GM18873 (cell line): ENCODE results near the gene TBC1D22A.

Experiments used
- ATAC-seq: cut with Tn5 transposase; IDR thresholded peaks from one replicate; pipeline ENCODE4 v1.9.1; 2021; ENCODE audit warnings: mild to moderate bottlenecking, moderate library complexity, moderate number of reproducible peaks; ENCODE audit not compliant: unreplicated experiment, low FRiP score

Gene TBC1D22A

GRCh38 chr22:47001288-47001687, 238.8 kb downstream of the TBC1D22A start:
- ATAC-seq, result no peak

GRCh38 chr22:47002692-47003091, 240.2 kb downstream of the TBC1D22A start:
- ATAC-seq, result no peak

GRCh38 chr22:47005506-47006408, 243.3 kb downstream of the TBC1D22A start:
- no peak for ATAC-seq

- no peak for ATAC-seq
Observed at GRCh38 chr22:47006433-47006832, 244.0 kb downstream of the TBC1D22A start.

GRCh38 chr22:47006869-47007268, 244.4 kb downstream of the TBC1D22A start:
- no peak for ATAC-seq

GRCh38 chr22:47007496-47007895, 245.0 kb downstream of the TBC1D22A start:
- no peak for ATAC-seq

GRCh38 chr22:47008208-47008885, 245.9 kb downstream of the TBC1D22A start:
- no peak for ATAC-seq

- no peak for ATAC-seq
Observed at GRCh38 chr22:47009304-47010101, 247.1 kb downstream of the TBC1D22A start.

GRCh38 chr22:47010211-47010610, 247.8 kb downstream of the TBC1D22A start:
- no peak for ATAC-seq

GRCh38 chr22:47011131-47011858, 248.8 kb downstream of the TBC1D22A start:
- no peak for ATAC-seq

- no peak for ATAC-seq
Observed at GRCh38 chr22:47011859-47012258, 249.4 kb downstream of the TBC1D22A start.

GRCh38 chr22:47012589-47013370, 250.3 kb downstream of the TBC1D22A start:
- no peak for ATAC-seq

GRCh38 chr22:47013861-47014635, 251.6 kb downstream of the TBC1D22A start:
- no peak for ATAC-seq

GRCh38 chr22:47014636-47015345, 252.3 kb downstream of the TBC1D22A start:
- no peak for ATAC-seq

GRCh38 chr22:47015589-47016178, 253.2 kb downstream of the TBC1D22A start:
- no peak for ATAC-seq

- no peak for ATAC-seq
Observed at GRCh38 chr22:47016631-47017030, 254.2 kb downstream of the TBC1D22A start.

- ATAC-seq, result no peak
Observed at GRCh38 chr22:47017245-47017644, 254.8 kb downstream of the TBC1D22A start.
